ENCODE results near the gene PRKD2. TPM values are rescaled to one million over a fixed set of nuclear protein-coding genes. Genes with fewer than 3 reads are reported as not detected.
A peak's percentile ranks its signal among the peaks of the same experiment; 100 is the strongest.
"Not testable (repeated sequence)": the region's sequence is repeated elsewhere in the genome, so short reads cannot be mapped to it uniquely, and the experiment has no call there.

Gene PRKD2
- polyA plus RNA-seq, 3 donors, result 6.5 to 46.9 (median 8.1) TPM

GRCh38 chr19:46629546-46630025 is 87.3 kb downstream of the PRKD2 start:
- Histone ChIP-seq H3K79me2 (ENCODE audit: insufficient read depth, low read length) (no peaks in the 10 kb centered on the region), H3K9ac (ENCODE audit: insufficient read depth, low read length, poor library complexity, severe bottlenecking) (no peak overlapping the region), H3K4me1 (ENCODE audit: control insufficient read depth in 1 of 2, insufficient read depth in 2 of 2, low read length in 2 of 2) (peaks cover 48 to 53% of the 10 kb centered on the region in 2 donors), H3K9me3 (replicated peaks in 1 of 2; ENCODE audit: control insufficient read depth in 1 of 2, insufficient read depth in 1 of 2, low read length in 2 of 2) (no peaks in the 10 kb centered on the region), H4K20me1 (ENCODE audit: insufficient read depth, low read length) (no peaks in the 10 kb centered on the region), H3K4me2 (replicated peaks; ENCODE audit: extremely low read depth, low read length, poor library complexity, severe bottlenecking) (no peak overlapping the region), H2AFZ (ENCODE audit: insufficient read depth, low read depth, low read length, poor library complexity, severe bottlenecking) (no peak overlapping the region), H3K4me3 (replicated peaks in 1 of 3; ENCODE audit: low read depth in 2 of 3, low read length in 3 of 3) (no peak overlapping the region), H3K36me3 (replicated peaks in 1 of 2; ENCODE audit: control insufficient read depth in 1 of 2, insufficient read depth in 2 of 2, low read length in 2 of 2) (no peaks in the 10 kb centered on the region), H3K27me3 (ENCODE audit: control insufficient read depth in 2 of 2, insufficient read depth in 2 of 2, low read length in 2 of 2) (peaks cover under 1 to 21% of the 10 kb centered on the region in 2 donors), H3K27ac (ENCODE audit: low read depth in 1 of 2, low read length in 2 of 2) (no peak overlapping the region)
- Mint-ChIP-seq H3K27me3 (ENCODE audit: low read depth in 3 of 3) (peaks cover 31 to 35% (median 33%) of the 10 kb centered on the region in 3 donors), H3K36me3 (peaks cover 0 to 7% of the 10 kb centered on the region in 2 donors), H3K4me3 (peak overlapping the region in 1 of 2 donors; percentile 51), H3K4me1 (peaks cover 58% of the 10 kb centered on the region), H3K27ac (peak overlapping the region in 2 of 7 donors; percentile 4 to 63), H3K9me3 (peaks cover 0 to 3% (median 0%) of the 10 kb centered on the region in 7 donors)
- peak in 2 of 3 donors; percentile 21 to 65 for DNase-seq
- TF ChIP-seq CTCF (IDR thresholded peaks at IDR 0.05), result no peak
- intact Hi-C loops (cut with micrococcal nuclease), result no loop called here
- 47% methylated on average over 12 of the region's 15 CpGs for WGBS (ENCODE audit: insufficient coverage)

GRCh38 chr19:46628970-46629369 is 87.9 kb downstream of the PRKD2 start:
- H3K4me2 ChIP-seq (replicated peaks; ENCODE audit: extremely low read depth, low read length, poor library complexity, severe bottlenecking); intact Hi-C loops (cut with micrococcal nuclease); DNase-seq; H3K9me3 Mint-ChIP-seq; H3K36me3 ChIP-seq (replicated peaks in 1 of 2; ENCODE audit: control insufficient read depth in 1 of 2, insufficient read depth in 2 of 2, low read length in 2 of 2); H3K4me3 Mint-ChIP-seq; H3K27ac ChIP-seq (ENCODE audit: low read depth in 1 of 2, low read length in 2 of 2); H3K79me2 ChIP-seq (ENCODE audit: insufficient read depth, low read length); H3K9ac ChIP-seq (ENCODE audit: insufficient read depth, low read length, poor library complexity, severe bottlenecking); H2AFZ ChIP-seq (ENCODE audit: insufficient read depth, low read depth, low read length, poor library complexity, severe bottlenecking); H3K9me3 ChIP-seq (replicated peaks in 1 of 2; ENCODE audit: control insufficient read depth in 1 of 2, insufficient read depth in 1 of 2, low read length in 2 of 2); H3K4me3 ChIP-seq (replicated peaks in 1 of 3; ENCODE audit: low read depth in 2 of 3, low read length in 3 of 3); H4K20me1 ChIP-seq (ENCODE audit: insufficient read depth, low read length); H3K36me3 Mint-ChIP-seq: not testable (repeated sequence)
- peaks cover 27 to 31% (median 29%) of the 10 kb centered on the region in 3 donors for H3K27me3 Mint-ChIP-seq (ENCODE audit: low read depth in 3 of 3)
- Histone ChIP-seq H3K27me3 (ENCODE audit: control insufficient read depth in 2 of 2, insufficient read depth in 2 of 2, low read length in 2 of 2) (peaks cover 0 to 19% of the 10 kb centered on the region in 2 donors), H3K4me1 (ENCODE audit: control insufficient read depth in 1 of 2, insufficient read depth in 2 of 2, low read length in 2 of 2) (peaks cover 50 to 53% of the 10 kb centered on the region in 2 donors)
- WGBS (ENCODE audit: insufficient coverage), result no CpG with 5 or more reads among the region's 7 CpGs
- peak overlapping the region in 2 of 7 donors; percentile 73 to 76 for H3K27ac Mint-ChIP-seq
- peaks cover 58% of the 10 kb centered on the region for H3K4me1 Mint-ChIP-seq
